ENCODE data around the gene RNU6-9. TPM values are rescaled to one million over a fixed set of nuclear protein-coding genes. Genes with fewer than 3 reads are reported as not detected.

RNU6-9 gene
- total RNA-seq, 1 donor from 2014 or later, result not detected

DNA sequence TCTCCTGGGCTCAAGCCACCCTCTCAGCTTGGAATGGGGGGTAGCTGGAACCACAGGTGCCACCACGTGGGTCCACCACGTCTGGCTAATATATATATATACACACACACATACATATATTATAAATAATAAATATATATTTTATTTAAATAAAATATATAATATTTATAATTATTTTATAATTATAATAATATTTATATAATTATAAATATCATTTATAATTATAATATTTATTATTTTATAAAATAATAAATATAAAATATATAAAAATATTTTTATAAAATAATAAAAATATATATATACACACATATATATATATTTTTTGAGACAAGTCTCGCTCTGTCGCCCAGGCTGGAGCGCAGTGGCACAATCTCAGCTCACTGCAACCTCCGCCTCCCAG, 38.7 kb upstream of the RNU6-9 start:
- H3K36me3 ChIP-seq, result no peaks in the 10 kb centered on the region
- peaks cover 25% of the 10 kb centered on the region for H3K27me3 Mint-ChIP-seq (ENCODE audit: insufficient read depth, low read depth)
- no peaks in the 10 kb centered on the region for H3K9me3 Mint-ChIP-seq
- no peaks in the 10 kb centered on the region for H3K79me2 ChIP-seq (ENCODE audit: low read depth)
- H3K4me1 Mint-ChIP-seq, result no peaks in the 10 kb centered on the region
- H3K27ac ChIP-seq, result no peak overlapping the region
- no peak overlapping the region for H3K4me3 ChIP-seq
- H3K27me3 ChIP-seq, result peaks cover 20% of the 10 kb centered on the region
- no peak for DNase-seq (ENCODE audit: low spot score)
- no peaks in the 10 kb centered on the region for H4K20me1 ChIP-seq (ENCODE audit: low read depth)
- H3K9me3 ChIP-seq (ENCODE audit: low read depth), result no peaks in the 10 kb centered on the region
- no peak overlapping the region for H2AFZ ChIP-seq (replicated peaks)
- no peaks in the 10 kb centered on the region for H3K4me1 ChIP-seq
- H3K4me2 ChIP-seq, result no peak overlapping the region
- no peak overlapping the region for H3K9ac ChIP-seq
- H3F3A ChIP-seq (ENCODE audit: low read depth), result peaks cover 15% of the 10 kb centered on the region
- TF ChIP-seq EZH2phosphoT487 (IDR thresholded peaks at IDR 0.05) (no peak), EZH2 (IDR thresholded peaks at IDR 0.05) (no peak)
- TF ChIP-seq, protein P1, sequence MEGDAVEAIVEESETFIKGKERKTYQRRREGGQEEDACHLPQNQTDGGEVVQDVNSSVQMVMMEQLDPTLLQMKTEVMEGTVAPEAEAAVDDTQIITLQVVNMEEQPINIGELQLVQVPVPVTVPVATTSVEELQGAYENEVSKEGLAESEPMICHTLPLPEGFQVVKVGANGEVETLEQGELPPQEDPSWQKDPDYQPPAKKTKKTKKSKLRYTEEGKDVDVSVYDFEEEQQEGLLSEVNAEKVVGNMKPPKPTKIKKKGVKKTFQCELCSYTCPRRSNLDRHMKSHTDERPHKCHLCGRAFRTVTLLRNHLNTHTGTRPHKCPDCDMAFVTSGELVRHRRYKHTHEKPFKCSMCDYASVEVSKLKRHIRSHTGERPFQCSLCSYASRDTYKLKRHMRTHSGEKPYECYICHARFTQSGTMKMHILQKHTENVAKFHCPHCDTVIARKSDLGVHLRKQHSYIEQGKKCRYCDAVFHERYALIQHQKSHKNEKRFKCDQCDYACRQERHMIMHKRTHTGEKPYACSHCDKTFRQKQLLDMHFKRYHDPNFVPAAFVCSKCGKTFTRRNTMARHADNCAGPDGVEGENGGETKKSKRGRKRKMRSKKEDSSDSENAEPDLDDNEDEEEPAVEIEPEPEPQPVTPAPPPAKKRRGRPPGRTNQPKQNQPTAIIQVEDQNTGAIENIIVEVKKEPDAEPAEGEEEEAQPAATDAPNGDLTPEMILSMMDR (IDR thresholded peaks at IDR 0.05), result no peak
- no peaks in the 10 kb centered on the region for H3K36me3 Mint-ChIP-seq
- no peak overlapping the region for H3K4me3 Mint-ChIP-seq
- H3K27ac Mint-ChIP-seq, result no peak overlapping the region

DNA sequence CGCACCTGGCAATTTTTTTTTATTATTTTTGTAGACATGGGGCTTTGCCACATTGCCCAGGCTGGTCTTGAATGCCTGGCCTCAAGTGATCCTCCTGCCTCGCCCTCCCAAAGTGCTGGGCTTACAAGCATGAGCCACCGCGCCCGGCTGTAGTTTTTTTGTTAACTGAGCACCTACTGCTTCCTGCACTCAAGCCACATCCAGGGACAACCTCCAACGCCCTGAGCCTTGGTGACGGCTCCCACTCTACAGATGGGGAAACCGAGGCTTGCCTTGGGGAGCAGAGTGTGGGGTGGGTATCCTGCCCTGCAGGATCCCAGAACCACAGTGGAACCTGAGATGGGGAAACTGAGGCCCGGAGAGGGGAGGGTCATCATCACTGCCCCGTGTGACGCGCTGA, 38.1 kb upstream of the RNU6-9 start:
- H3K27ac Mint-ChIP-seq, result no peak overlapping the region
- Histone ChIP-seq H2AFZ (replicated peaks) (no peak overlapping the region), H3K27me3 (peaks cover 26% of the 10 kb centered on the region), H3K27ac (no peak overlapping the region), H3K79me2 (ENCODE audit: low read depth) (no peaks in the 10 kb centered on the region), H3K4me1 (no peaks in the 10 kb centered on the region), H3K36me3 (no peaks in the 10 kb centered on the region), H3K4me3 (no peak overlapping the region), H3K9ac (no peak overlapping the region), H3K4me2 (no peak overlapping the region), H3F3A (ENCODE audit: low read depth) (peaks cover 12% of the 10 kb centered on the region), H4K20me1 (ENCODE audit: low read depth) (no peaks in the 10 kb centered on the region), H3K9me3 (ENCODE audit: low read depth) (no peaks in the 10 kb centered on the region)
- H3K9me3 Mint-ChIP-seq, result no peaks in the 10 kb centered on the region
- no peaks in the 10 kb centered on the region for H3K4me1 Mint-ChIP-seq
- no peaks in the 10 kb centered on the region for H3K36me3 Mint-ChIP-seq
- H3K4me3 Mint-ChIP-seq, result no peak overlapping the region
- H3K27me3 Mint-ChIP-seq (ENCODE audit: insufficient read depth, low read depth), result peaks cover 25% of the 10 kb centered on the region
- DNase-seq (ENCODE audit: low spot score), result no peak
- TF ChIP-seq EZH2phosphoT487 (IDR thresholded peaks at IDR 0.05), result no peak
- TF ChIP-seq, protein P1 (IDR thresholded peaks at IDR 0.05), result no peak

DNA sequence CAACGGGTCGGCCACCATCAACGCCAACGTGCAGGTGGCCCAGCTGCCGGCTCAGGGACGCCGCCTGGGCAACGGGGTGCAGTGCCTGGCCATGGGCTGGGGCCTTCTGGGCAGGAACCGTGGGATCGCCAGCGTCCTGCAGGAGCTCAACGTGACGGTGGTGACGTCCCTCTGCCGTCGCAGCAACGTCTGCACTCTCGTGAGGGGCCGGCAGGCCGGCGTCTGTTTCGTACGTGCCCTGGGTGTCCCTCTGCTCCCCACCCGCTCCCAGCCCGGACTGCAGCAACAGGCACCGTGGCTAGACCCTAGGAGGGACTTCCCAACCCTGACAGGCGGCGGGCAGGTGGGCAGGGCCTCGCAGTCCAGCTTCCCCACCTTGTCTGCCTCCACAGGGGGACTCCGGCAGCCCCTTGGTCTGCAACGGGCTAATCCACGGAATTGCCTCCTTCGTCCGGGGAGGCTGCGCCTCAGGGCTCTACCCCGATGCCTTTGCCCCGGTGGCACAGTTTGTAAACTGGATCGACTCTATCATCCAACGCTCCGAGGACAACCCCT, 37.6 kb upstream of the RNU6-9 start:
- no peak for TF ChIP-seq EZH2 (IDR thresholded peaks at IDR 0.05)
- no peak for TF ChIP-seq EZH2phosphoT487 (IDR thresholded peaks at IDR 0.05)
- TF ChIP-seq, protein P1 (IDR thresholded peaks at IDR 0.05), result no peak
- DNase-seq (ENCODE audit: low spot score), result no peak
- H3K4me2 ChIP-seq, result no peak overlapping the region

More for the DNA sequence above, 37.6 kb upstream of the RNU6-9 start:
- Mint-ChIP-seq H3K36me3 (no peaks in the 10 kb centered on the region), H3K27ac (no peak overlapping the region), H3K27me3 (ENCODE audit: insufficient read depth, low read depth) (peaks cover 21% of the 10 kb centered on the region), H3K4me1 (no peaks in the 10 kb centered on the region), H3K4me3 (no peak overlapping the region), H3K9me3 (no peaks in the 10 kb centered on the region)
- Histone ChIP-seq H3K9ac (no peak overlapping the region), H3K4me3 (no peak overlapping the region), H3K36me3 (no peaks in the 10 kb centered on the region), H3F3A (ENCODE audit: low read depth) (peaks cover 6% of the 10 kb centered on the region), H3K27ac (no peak overlapping the region), H3K27me3 (peaks cover 31% of the 10 kb centered on the region), H2AFZ (replicated peaks) (no peak overlapping the region), H3K9me3 (ENCODE audit: low read depth) (no peaks in the 10 kb centered on the region), H3K4me1 (no peaks in the 10 kb centered on the region), H3K79me2 (ENCODE audit: low read depth) (no peaks in the 10 kb centered on the region), H4K20me1 (ENCODE audit: low read depth) (no peaks in the 10 kb centered on the region)
